HG03469 (cell line): ENCODE measurements around the gene GRM1.

Experiments
- ATAC-seq: cut with Tn5 transposase; IDR thresholded peaks from one replicate; pipeline ENCODE4 v1.9.1; 2021; ENCODE audit warnings: mild to moderate bottlenecking, moderate library complexity, moderate number of reproducible peaks; ENCODE audit not compliant: unreplicated experiment

GRM1 gene

DNA sequence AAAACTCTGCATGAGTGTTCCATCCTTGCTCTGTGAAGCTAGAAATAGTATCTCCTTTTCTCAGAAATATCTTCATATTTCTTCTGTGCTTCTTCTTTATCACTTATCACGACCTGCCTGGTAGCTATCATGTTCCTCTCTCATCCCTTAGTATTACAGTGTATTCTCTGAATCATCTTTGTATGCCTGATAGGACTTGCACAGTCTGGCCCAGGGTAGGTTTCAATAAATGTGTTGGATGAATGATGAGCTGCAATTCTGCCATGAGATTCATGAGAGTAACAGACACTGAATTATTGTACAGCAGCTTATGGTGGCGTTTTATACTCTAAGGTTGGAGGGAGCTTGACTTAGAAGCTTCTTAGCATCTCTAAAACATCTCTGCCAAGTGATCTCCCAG is 66.6 kb downstream of the GRM1 start:
- no peak for ATAC-seq

DNA sequence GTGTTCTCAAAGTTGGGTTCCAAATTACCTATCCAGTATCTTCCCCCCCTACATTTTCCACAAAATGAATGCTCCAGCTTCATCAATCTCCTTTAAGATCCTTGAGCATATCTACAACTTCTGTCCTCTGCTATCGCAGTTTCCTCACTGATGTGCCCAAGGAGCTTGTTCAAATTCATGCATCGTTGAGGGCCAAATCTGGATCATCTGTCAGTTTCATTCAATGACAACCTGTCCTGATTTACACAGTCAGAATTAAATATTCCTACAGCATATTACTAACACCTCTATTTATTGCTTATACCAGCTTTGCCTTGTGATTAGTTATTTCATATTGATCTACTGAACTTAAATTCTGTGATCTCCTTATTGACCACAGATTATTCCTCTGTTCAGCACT is 68.7 kb downstream of the GRM1 start:
- no peak for ATAC-seq

DNA sequence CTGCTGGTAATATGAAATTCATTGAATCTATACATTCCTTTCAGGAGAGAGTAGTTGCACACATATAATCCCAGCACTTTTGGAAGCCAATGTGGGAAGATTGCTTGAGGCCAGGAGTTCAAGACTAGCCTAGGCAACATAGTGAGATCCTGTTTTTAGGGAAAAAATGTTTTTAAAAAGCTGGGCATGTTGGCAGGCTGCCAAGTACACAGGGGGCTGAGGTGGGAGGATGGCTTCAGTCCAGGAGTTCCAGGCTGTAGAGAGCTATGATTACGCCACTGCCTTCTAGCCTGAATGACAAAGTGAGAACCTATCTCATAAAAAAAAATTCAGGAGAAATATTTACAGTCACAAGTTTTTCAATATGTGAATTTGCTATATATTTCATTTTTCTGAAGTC is 71.9 kb downstream of the GRM1 start:
- ATAC-seq, result no peak

DNA sequence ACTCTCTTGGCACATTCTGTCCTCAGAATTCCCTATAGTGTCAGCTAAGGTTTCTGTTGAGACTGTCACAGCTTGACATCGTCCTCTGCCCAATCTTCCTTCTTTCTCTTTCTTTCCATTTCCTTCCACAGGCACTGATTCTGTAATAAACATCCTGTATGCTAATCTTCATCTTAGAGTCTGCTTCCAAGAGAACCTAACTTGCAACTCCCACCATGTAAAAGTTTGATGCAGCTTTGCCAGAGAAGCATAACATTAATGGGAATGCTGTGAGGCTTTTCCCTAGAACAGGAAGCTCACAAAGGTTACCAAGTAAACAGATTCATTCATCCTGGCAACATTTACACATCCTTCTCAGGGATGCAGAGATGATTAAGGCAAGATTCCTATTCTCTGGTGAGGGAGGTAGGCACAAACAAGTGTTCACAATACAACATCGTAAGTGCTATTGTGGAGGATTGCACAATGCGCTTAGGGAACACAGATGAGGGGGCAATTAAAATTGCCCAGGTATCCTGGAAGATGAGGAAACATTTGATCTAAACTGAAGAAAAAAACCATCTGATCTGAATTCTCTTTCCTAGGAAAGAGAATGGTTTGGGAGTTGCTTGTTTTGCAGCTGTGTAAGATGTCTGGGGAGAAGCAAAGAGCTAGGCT is 74.7 kb downstream of the GRM1 start:
- no peak for ATAC-seq

DNA sequence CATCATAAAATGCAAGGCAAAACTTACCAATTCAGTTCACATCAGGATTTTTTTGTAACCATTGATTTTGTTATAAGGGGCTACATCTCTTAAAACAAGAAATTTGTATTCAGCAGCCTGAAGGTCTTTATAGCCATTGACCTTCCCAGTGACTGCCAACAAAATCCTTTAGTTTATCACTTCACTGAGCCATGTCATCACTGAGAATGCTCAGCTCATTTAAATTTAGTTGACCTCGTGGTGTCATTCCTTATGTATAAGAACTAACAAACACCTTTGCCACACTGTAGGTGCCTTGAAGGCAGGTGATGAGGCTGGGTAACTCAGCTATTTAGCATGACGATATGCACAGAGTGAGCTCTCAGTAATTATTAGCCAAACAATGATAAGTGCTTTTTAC is 77.7 kb downstream of the GRM1 start:
- ATAC-seq, result no peak

DNA sequence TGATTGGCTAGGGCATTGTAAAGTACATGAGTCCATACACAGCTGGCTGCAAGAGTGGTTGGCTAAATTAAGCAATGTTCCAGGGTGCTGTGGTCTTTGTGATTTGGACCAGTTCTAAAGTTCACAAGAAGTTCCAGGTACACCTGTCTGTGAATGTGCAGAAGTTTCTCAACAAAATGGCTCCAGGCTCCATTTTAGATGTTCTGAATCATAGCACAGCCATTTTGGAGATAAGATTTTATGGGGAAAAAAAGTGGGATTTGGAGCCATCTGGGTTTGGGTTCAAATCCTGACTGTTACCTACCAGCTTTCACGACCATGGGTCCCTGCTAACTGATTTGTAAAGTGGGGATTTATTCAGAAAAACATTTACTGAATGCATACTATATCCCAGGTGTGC is 82.1 kb downstream of the GRM1 start:
- no peak for ATAC-seq

DNA sequence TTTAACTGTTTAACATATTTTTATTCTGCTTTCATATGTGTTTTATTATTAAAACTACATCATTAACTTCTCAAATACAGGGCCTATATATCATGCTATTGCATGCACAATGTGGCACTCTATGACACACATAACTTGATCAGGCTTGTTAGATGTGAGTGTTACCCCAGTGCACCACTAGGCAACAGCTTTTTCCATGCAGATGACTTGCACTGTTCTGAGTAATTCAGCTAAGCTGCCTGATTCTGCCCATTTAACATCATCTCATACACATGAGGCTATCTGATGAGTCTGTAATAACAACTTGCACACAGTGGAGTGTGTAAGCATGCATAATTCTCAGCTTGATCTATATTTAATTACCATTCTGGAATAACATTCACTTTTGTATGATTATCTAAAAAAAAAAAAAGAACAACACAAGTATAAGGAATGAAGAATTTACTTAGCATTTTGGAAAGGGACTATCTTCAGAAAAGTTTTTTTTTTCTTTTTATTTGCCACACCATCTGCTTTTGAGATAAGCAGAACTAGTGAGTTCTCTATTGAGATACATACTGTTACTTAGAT is 83.1 kb downstream of the GRM1 start:
- ATAC-seq, result no peak

DNA sequence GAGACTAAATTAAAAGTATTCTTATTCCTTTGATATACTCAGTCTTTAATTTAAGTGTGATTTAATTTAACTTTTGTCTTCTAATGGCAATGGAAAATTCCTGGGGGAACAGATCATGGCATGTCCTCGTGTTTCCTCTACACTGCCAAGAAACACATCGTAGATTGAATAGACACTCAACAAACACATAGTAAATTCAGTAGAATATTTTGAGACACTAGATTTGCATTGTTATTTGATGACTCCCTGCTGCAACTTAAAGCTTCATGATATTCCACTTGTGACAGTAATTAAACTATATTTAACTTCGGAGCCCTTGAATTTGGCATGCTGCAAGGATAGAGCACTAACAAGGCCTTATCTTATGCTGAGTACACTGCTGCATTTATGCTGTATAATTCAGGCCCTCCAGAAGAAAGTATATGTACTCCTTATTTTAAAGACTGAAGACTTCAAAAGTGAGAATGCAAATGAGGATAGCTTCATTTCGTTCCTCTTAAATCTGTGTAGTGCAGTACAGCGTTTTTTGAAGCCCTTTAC is 84.3 kb downstream of the GRM1 start:
- no peak for ATAC-seq

DNA sequence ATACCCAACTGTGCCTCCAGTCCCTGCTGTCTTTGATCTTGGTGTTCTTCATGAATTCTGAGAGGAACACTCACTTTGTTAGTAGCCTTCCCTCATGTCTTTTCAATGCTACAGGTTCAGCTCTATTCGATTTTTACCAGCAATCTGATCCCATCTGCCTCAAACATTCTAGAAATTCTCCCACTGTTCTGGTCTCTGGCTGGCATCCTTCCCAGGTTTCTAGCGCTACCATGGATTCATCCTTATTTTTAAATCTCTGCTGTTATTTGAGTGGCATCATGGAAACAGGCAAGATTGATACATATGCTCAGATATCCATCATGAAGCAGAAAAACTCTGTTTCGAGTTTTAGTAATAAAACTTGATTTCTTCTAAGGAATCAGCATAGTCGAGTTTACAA is 94.8 kb downstream of the GRM1 start:
- ATAC-seq, result no peak

DNA sequence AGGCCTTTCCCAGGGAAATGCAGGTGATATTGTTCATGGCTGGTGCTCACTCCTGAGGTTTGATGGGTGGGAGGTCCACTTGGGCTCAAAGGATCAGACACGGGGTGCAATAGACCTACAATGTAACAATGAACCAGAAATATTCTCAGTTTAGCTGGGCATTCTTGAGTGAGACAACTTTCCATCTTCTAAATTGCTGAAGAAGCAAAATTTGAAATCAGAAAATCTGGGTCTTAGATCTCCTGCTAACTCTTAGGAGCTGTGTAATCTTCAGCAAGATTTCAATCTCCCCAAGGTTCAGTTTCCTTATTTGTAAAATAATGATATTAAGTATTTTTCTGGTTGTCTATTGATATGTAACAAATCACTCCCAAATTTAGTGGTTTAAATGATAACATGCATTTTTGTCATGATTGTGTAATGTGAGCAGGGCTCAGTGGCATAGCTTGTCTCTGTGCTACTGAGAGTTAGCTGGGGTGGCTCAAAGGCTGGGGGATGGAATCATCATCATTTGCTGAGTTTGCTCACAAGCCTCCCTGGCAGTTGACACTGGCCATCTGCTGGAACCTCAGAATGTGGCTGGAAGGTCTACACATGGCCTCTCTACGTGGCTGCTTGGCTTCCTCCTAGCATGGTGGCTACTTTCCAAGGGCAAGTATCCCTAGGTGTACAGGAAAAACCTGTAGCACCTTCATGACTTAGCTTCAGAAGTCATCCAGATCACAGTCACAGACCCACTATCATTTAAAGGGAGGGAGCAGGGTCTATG is 98.8 kb downstream of the GRM1 start:
- no peak for ATAC-seq

DNA sequence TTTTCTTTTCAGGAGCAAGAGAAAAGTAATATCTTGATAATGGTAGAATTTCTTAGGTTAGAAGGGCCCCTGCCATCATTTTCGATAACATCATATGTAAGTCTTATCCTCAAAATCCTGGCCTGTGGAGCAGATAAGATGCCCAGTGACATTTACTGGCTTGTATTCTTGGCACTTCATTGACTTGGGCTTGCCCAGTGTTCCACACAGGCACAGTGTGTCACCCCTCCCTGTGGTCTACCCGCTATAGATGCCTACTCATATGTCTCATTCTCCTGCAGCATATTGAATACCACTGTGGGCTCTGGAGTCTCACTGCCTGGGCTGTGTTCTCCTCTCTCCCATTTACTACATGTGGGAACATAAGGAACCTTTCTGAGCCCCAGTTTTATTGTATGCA is 105.0 kb downstream of the GRM1 start:
- ATAC-seq, result no peak

DNA sequence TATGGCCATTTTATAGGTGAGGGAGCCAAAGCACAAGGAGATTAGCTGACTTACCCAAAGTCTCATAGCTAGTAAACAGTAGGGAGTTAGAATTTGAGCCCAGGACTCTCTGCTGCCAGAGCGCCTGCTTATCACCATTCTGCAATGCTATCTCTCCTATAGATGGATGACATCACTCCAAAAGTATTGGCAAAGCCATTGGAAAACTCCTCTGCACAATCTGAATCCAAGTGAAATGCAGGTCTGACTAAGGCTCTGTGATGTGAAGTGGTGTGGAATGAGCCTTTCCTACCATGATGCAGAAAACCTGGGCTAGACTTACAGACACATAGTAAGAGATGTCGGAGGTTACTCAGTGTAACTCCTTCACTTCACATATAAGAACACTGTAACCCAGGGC is 106.3 kb downstream of the GRM1 start:
- no peak for ATAC-seq

DNA sequence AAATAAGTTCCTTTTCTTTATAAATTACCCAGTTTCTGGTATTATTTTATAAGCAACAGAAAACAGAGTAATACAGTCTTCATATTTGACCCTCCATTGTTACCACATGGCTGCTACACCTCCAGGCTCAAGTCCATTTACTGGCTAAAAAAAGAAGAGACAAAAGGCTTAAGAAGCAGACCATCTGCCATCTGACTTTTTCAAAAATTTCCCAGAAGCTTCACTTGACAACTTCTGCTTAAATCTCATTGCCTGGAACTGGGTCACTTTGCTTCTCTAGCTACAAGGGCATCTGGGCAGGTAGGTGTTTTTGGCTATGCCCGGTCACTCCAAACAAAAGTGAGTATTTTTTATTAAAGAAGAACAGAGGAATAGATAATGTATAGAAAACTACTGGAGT is 118.0 kb downstream of the GRM1 start:
- ATAC-seq, result no peak

DNA sequence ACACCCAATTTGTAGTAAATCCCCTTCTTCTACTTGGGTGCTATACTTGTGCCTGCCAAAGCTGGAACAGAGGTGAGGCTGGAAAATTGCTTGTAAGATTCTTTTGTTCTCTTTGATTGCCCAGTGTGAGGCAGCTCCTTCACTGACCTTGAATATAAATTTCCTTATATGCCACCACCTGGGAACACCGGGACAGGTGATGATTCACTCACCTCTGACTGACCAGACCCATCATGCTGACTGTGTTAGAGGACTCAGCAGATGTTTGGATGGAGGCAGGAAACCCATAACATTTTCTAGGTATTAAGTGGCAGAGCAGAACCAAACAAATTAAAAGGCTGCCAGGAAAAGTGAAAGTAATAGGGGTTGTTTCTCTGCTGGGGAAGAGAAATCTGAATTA is 120.9 kb downstream of the GRM1 start:
- ATAC-seq, result no peak

DNA sequence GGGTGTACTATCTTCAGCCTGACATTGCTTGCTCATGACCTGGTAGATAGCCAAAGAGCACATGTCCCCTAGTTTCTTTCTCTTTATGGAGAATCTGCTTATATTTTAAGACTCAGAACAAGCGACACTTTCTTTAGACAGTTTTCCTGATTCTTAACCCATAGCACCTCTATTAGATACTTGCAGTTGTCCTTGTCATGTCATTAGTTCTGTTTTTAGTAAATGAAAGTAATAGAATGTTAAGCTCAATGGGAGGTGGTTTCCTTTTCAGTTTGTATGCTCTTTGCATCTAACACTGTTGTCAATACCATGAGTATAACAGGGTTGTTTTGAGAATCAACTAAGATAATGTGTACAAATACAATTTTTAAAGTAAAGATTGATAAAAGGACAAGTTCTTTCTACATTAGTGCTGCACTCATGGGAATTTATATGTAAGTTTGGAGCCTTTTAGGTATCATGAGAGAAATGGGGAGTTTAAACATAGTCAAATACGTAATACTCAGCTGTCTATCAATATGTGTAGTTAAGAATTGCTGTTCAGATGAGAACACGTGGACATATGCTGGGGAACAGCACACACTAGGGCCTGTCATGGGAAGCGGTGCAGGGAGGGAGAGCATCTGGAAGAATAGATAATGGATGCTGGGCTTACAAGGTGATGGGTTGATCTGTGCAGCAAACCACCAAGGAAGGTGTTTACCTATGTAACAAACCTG is 124.3 kb downstream of the GRM1 start:
- ATAC-seq, result peak; percentile 95

DNA sequence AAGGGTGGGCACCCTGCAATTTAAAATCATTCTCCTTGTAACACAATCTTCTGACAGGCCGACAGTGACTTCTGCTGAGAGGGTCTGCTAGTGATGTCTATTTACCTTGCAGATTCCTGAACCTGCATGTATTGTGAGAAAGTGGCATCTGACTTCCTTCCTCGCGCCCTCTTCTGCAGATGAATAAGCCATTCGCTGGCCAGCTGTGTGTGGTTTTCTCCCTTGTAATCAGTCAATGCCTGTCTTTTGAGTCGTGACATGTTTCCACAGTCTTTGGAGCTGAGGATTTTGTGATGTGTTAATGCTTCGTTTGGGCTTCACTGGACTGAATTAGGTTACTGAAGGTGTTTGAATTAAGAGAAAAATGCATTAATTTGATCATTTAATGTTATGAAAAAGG is 125.3 kb downstream of the GRM1 start:
- no peak for ATAC-seq

DNA sequence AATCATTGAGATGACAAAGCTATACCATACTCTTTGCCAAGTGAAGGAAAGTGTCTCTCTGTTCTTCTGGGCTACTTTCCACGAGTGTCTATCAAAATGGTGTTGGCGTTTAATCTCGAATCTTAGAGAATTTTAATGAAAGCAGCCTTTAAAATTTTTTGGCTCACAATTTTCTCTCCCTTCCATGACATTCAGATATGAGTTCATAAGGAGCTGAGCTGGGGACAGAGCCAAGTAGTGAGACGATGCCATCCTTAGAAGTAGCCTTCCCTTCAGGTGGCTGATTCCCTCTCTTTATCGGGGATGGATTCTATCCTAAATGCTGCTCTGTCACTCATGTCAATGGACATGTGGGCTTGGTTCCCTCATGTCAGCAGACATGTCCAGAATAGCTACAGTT is 132.8 kb downstream of the GRM1 start:
- no peak for ATAC-seq

DNA sequence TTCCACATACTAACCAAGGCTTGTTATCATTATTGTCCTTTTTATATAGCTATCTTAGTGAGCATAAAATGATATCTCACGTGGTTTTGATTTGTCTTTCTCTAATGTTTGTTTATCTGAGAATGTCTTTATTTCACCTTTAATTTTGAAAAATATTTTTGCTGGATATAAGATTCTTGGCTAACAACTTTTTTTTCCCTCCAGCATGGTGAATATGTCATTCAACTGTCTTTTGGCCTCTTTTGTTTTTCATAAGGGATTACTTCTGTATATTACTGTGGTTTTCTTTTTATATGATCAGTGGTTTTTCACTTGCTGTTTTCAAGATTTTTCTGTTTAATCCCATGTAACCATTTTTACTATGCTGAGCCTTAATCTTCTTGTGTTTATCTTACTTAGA is 141.0 kb downstream of the GRM1 start:
- no peak for ATAC-seq

DNA sequence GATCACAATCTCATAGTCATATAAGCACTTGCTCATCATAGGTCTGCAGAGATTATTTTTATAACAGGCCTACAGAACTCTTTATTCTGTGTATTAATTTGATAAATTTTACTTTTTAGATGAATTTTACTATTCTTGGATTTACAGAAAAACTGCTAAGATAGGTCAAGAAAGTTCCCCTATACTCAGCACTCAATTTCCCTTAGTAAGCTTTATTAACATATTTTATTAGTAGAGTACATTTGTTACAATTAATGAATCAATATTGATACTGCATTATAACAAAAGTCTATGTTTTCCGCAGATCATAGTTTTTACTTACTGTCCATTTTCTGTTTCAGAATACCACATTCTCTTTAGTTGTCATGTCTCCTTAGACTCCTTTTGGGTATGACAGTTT is 148.9 kb downstream of the GRM1 start:
- no peak for ATAC-seq

DNA sequence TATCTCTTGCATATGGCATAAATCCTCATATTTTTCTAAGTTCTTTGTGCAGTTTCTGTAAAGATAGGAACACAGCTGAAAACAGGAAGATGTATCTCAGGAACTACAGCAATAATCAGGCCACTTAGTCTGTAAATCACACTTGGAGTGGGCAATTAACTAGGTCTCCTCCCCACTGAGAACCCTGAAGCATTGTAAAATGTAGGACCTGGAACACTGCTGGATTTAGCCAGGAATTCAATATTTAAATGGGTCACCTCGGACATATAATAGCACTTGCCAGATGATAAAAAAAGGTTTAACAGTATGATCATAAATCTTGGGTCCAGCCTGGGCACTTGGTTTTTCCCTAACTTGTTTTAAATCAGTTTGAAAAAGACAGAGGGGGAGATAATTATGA is 155.0 kb downstream of the GRM1 start:
- no peak for ATAC-seq

DNA sequence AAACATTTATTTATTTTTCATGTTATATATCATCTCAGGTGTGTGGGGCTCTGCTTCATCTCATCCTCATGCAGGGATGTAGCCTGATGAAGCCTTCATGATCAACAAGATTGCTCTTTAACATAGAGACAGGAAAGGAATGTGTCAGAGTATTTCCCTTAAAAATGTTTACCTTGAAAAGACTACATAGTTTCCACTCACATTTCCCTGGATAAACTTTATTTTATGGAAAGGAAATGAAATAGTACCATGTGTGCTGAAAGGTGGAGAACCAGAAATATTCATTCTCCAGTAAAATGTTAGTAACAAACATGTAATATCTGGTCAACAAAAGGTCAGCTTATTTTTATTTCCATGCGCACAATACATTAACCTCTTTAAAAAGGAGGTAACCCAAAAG is 155.8 kb downstream of the GRM1 start:
- ATAC-seq, result no peak

DNA sequence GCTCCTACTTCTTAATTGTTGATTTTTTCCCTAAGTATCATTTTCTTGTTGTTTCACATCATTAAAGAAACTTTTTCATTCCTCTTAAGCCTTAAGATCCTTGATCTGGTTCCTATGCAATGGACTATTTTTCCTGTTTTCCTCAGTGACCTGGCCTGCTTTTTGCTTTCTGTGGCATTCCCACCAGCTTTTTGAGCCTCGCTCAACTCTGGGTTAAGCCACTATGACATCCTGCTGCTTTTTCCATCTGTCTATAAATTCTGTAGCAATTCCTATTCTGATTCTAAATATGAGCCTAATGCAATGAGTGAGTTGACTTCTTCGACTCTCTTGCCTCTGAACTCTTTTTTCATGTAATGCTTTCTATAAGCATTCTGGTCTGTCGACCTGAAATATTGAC is 160.3 kb downstream of the GRM1 start:
- ATAC-seq, result no peak
